Thoracic aorta (tissue), 2 donors: ENCODE measurements around the gene STK32B. TPM values are rescaled to one million over a fixed set of nuclear protein-coding genes. Genes with fewer than 3 reads are reported as not detected.

Experiments
- ATAC-seq: fragments of 150-250 bp; one replicate; pipeline ENCODE4 v1.8.0; 2017; ENCODE audit warnings: low read depth; ENCODE audit not compliant: insufficient number of reproducible peaks, low FRiP score
- DNase-seq: peaks from one replicate; pipeline ENCODE4 v3.0.0-alpha.2; 2020; ENCODE audit warnings: low spot score
- H3K27ac ChIP-seq, 2 donors: fragments of 200-600 bp; sonication (generic); 1 replicate in 1 of 2; 2 replicates in 1 of 2; pipeline ENCODE4 v1.5.1; 2016; ENCODE audit warnings: mild to moderate bottlenecking in 2 of 2, moderate library complexity in 2 of 2
- H3K27me3 ChIP-seq: fragments of 200-600 bp; sonication (generic); replicated peaks from 2 replicates; pipeline ENCODE4 v1.6.0; 2016; ENCODE audit warnings: mild to moderate bottlenecking; ENCODE audit not compliant: insufficient read depth
- H3K36me3 ChIP-seq: fragments of 200-600 bp; sonication (generic); one replicate; pipeline ENCODE4 v1.5.1; 2016
- H3K4me1 ChIP-seq, 2 donors: fragments of 200-600 bp; sonication (generic); 1 replicate in 1 of 2; 2 replicates in 1 of 2; pipeline versions ENCODE4 v1.5.1 to v1.6.0; 2016; ENCODE audit warnings: low read depth in 2 of 2, mild to moderate bottlenecking in 1 of 2; ENCODE audit not compliant: control insufficient read depth in 1 of 2
- H3K4me3 ChIP-seq: fragments of 200-600 bp; sonication (generic); 2 replicates; pipeline ENCODE4 v1.5.1; 2016; ENCODE audit warnings: mild to moderate bottlenecking
- H3K9me3 ChIP-seq: fragments of 200-600 bp; sonication (generic); 2 replicates; pipeline ENCODE4 v1.5.1; 2016
- total RNA-seq, 2 donors: library from RNA; depleted of rRNA; stranded (reverse); fragments of >200 nt; gene quantifications; one replicate each; pipeline versions ENCODE4 v1.1.0 to v1.2.3, GENCODE V29; 2016
- TF ChIP-seq, protein P1 (sequence below): fragments of 200-600 bp; sonication (generic); IDR thresholded peaks from one replicate; pipeline ENCODE4 v1.5.1; 2019; ENCODE audit warnings: antibody characterized with exemption

The STK32B gene
- total RNA-seq, 2 donors from 2014 or later: 4.5 to 7.0 TPM

DNA sequence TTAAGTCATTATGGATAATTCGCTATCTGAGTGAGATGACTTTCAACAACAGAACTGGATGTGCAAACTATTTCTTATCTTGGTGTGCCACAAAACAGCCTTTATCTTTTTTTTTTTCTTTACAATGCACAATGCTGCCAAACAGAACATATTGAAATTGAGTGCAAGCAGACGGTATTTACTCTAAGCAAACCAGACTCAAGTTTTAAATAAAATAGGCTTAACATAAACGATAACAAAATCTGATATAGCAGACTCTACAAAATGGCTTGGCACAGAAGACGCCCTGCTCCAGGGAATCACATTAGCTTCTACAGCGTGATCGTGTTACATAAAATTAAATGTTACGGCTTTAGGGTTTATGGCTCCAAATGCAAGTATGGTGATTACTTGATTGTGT is 9.6 kb upstream of the STK32B start:
- Histone ChIP-seq H3K4me1 (peaks cover 10 to 17% of the 10 kb centered on the region in 2 donors), H3K9me3 (no peaks in the 10 kb centered on the region), H3K4me3 (no peak overlapping the region), H3K36me3 (no peaks in the 10 kb centered on the region), H3K27ac (no peak overlapping the region), H3K27me3 (no peaks in the 10 kb centered on the region)
- TF ChIP-seq, protein P1, sequence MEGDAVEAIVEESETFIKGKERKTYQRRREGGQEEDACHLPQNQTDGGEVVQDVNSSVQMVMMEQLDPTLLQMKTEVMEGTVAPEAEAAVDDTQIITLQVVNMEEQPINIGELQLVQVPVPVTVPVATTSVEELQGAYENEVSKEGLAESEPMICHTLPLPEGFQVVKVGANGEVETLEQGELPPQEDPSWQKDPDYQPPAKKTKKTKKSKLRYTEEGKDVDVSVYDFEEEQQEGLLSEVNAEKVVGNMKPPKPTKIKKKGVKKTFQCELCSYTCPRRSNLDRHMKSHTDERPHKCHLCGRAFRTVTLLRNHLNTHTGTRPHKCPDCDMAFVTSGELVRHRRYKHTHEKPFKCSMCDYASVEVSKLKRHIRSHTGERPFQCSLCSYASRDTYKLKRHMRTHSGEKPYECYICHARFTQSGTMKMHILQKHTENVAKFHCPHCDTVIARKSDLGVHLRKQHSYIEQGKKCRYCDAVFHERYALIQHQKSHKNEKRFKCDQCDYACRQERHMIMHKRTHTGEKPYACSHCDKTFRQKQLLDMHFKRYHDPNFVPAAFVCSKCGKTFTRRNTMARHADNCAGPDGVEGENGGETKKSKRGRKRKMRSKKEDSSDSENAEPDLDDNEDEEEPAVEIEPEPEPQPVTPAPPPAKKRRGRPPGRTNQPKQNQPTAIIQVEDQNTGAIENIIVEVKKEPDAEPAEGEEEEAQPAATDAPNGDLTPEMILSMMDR: no peak
- ATAC-seq (no peak), DNase-seq (no peak)

GRCh38 chr4:5043579-5043978 is 7.7 kb upstream of the STK32B start:
- H3K9me3 ChIP-seq: no peaks in the 10 kb centered on the region
- H3K27ac ChIP-seq: no peak overlapping the region
- peaks cover 0 to under 1% of the 10 kb centered on the region in 2 donors for H3K4me1 ChIP-seq
- H3K4me3 ChIP-seq: no peak overlapping the region
- H3K36me3 ChIP-seq: no peaks in the 10 kb centered on the region
- DNase-seq (no peak), ATAC-seq (no peak)
- TF ChIP-seq, protein P1: no peak
- H3K27me3 ChIP-seq: no peaks in the 10 kb centered on the region

DNA sequence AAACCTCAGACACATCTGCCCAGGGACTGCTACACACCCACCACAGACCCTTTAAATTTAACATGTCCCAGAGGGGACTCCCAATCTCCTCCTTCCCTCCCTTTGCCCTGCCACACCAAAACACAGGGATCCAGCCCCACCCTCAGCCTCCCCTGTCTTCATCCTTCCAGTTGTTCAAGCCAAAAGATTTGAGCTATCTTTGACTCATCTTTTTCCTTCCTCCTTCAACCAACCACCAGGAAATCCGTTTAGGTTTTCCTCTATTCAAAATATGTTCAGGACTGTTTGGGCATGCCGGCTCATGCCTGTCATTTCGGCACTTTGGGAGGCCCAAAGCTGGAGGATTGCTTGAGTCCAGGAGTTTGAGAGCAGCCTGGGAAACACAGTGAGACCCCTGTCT is 6.9 kb upstream of the STK32B start:
- no peaks in the 10 kb centered on the region for H3K27me3 ChIP-seq
- H3K4me3 ChIP-seq: peak overlapping the region; percentile 6
- DNase-seq: no peak
- TF ChIP-seq, protein P1: no peak
- no peaks in the 10 kb centered on the region for H3K4me1 ChIP-seq
- no peaks in the 10 kb centered on the region for H3K9me3 ChIP-seq
- H3K27ac ChIP-seq: no peak overlapping the region
- H3K36me3 ChIP-seq: no peaks in the 10 kb centered on the region
- no peak for ATAC-seq

GRCh38 chr4:5045097-5045496 is 6.2 kb upstream of the STK32B start:
- ATAC-seq: no peak
- no peaks in the 10 kb centered on the region for H3K27me3 ChIP-seq
- H3K27ac ChIP-seq: no peak overlapping the region
- H3K4me1 ChIP-seq: no peaks in the 10 kb centered on the region
- H3K4me3 ChIP-seq: peak overlapping the region; percentile 4
- H3K36me3 ChIP-seq: no peaks in the 10 kb centered on the region
- no peaks in the 10 kb centered on the region for H3K9me3 ChIP-seq
- TF ChIP-seq, protein P1: no peak
- DNase-seq: no peak

GRCh38 chr4:5048721-5049120 is 2.6 kb upstream of the STK32B start:
- no peak for ATAC-seq
- Histone ChIP-seq H3K4me3 (no peak overlapping the region), H3K27ac (no peak overlapping the region), H3K36me3 (no peaks in the 10 kb centered on the region), H3K9me3 (no peaks in the 10 kb centered on the region), H3K27me3 (no peaks in the 10 kb centered on the region), H3K4me1 (no peaks in the 10 kb centered on the region)
- TF ChIP-seq, protein P1: no peak
- DNase-seq: no peak
